Fibroblast of lung (primary cell): ENCODE measurements around the gene TSHZ2. TPM values are rescaled to one million over a fixed set of nuclear protein-coding genes. Genes with fewer than 3 reads are reported as not detected.

Experiments used
- DNase-seq, 2 donors: peaks; one replicate each; pipeline versions ENCODE4 v3.0.0 to v3.0.0-alpha.2; 2010; ENCODE audit warnings: low read depth in 2 of 2
- H2AFZ ChIP-seq: 2 replicates; pipeline ENCODE4 v1.5.1; 2012; ENCODE audit warnings: low read length, control low read depth, inconsistent platforms
- H3K27ac ChIP-seq: 2 replicates; pipeline ENCODE4 v1.5.1; 2011; ENCODE audit warnings: low read length, control low read depth; ENCODE audit not compliant: insufficient read depth
- H3K27me3 ChIP-seq: 2 replicates; pipeline ENCODE4 v1.5.1; 2011; ENCODE audit warnings: mild to moderate bottlenecking, low read length; ENCODE audit not compliant: control insufficient read depth, insufficient read depth
- H3K36me3 ChIP-seq: 2 replicates; pipeline ENCODE4 v1.5.1; 2011; ENCODE audit warnings: low read length; ENCODE audit not compliant: control insufficient read depth, insufficient read depth
- H3K4me1 ChIP-seq: 2 replicates; pipeline ENCODE4 v1.5.1; 2011; ENCODE audit warnings: low read length; ENCODE audit not compliant: control insufficient read depth, insufficient read depth; ENCODE audit errors: extremely low read depth
- H3K4me2 ChIP-seq: 2 replicates; pipeline ENCODE4 v1.5.1; 2011; ENCODE audit warnings: low read length, control low read depth; ENCODE audit not compliant: insufficient read depth; ENCODE audit errors: extremely low read depth
- H3K4me3 ChIP-seq, 4 experiments: fragments of 200-600 bp in 1 of 4; sonication (generic) in 1 of 4; replicated peaks in 1 of 4; 2 replicates each; pipeline ENCODE4 v1.5.1; 2011 to 2016; ENCODE audit warnings: low read length in 4 of 4, low read depth in 3 of 4, mild to moderate bottlenecking in 3 of 4, control low read depth in 2 of 4, inconsistent platforms in 1 of 4, mixed read lengths in 1 of 4; ENCODE audit not compliant: insufficient read depth in 1 of 4; ENCODE audit errors: control extremely low read depth in 1 of 4
- H3K79me2 ChIP-seq: 2 replicates; pipeline ENCODE4 v1.5.1; 2012; ENCODE audit warnings: mild to moderate bottlenecking, low read length, inconsistent platforms; ENCODE audit not compliant: control insufficient read depth, insufficient read depth
- H3K9ac ChIP-seq: 2 replicates; pipeline ENCODE4 v1.5.1; 2011; ENCODE audit warnings: mild to moderate bottlenecking, low read length, control low read depth; ENCODE audit not compliant: insufficient read depth
- H3K9me3 ChIP-seq: 2 replicates; pipeline ENCODE4 v1.5.1; 2012; ENCODE audit warnings: low read depth, low read length; ENCODE audit not compliant: control insufficient read depth, insufficient read depth
- H4K20me1 ChIP-seq: 2 replicates; pipeline ENCODE4 v1.5.1; 2011; ENCODE audit warnings: low read length; ENCODE audit not compliant: control insufficient read depth, insufficient read depth; ENCODE audit errors: extremely low read depth
- CTCF ChIP-seq, 2 donors: IDR thresholded peaks in 1 of 2; conservative IDR thresholded peaks in 1 of 2; 1 replicate in 1 of 2; 2 replicates in 1 of 2; pipeline ENCODE4 v1.5.1; 2011 to 2012; ENCODE audit warnings: low read length in 2 of 2, control low read depth in 1 of 2, inconsistent platforms in 1 of 2, low read depth in 1 of 2, mild to moderate bottlenecking in 1 of 2
- EZH2 ChIP-seq: IDR thresholded peaks from 2 replicates; pipeline ENCODE4 v1.5.1; 2012; ENCODE audit warnings: low read length, control low read depth, mild to moderate bottlenecking; ENCODE audit errors: missing control alignments
- polyA plus RNA-seq, 2 donors: library from polyadenylated mRNA; depleted of rRNA in 1 of 2; stranded (reverse) in 1 of 2; unstranded in 1 of 2; fragments of >200 nt; gene quantifications; 2 replicates each; pipeline ENCODE4 v1.2.1, GENCODE V29; 2011 to 2012; ENCODE audit warnings: missing spikeins in 1 of 2
- total RNA-seq: library from RNA; depleted of rRNA; stranded (reverse); fragments of >200 nt; gene quantifications from 2 replicates; pipeline ENCODE4 v1.2.1, GENCODE V29; 2014

The TSHZ2 gene
- total and polyA plus RNA-seq, 2 donors (not counting 1 experiment from before 2014, with no cell fraction given), result 0.15 to 2.6 TPM

GRCh38 chr20:53411129-53411528, 439.0 kb downstream of the TSHZ2 start:
- no peak overlapping the region for H2AFZ ChIP-seq
- no peak overlapping the region for H3K4me3 ChIP-seq
- H3K9ac ChIP-seq, result no peak overlapping the region
- no peaks in the 10 kb centered on the region for H4K20me1 ChIP-seq
- no peak overlapping the region for H3K4me2 ChIP-seq
- H3K4me1 ChIP-seq, result no peaks in the 10 kb centered on the region
- H3K27ac ChIP-seq, result no peak overlapping the region
- H3K27me3 ChIP-seq, result no peaks in the 10 kb centered on the region
- DNase-seq, result no peak
- TF ChIP-seq EZH2, result no peak
- TF ChIP-seq CTCF (conservative IDR thresholded peaks at IDR 0.05 in 1 of 2, IDR thresholded peaks at IDR 0.05 in 1 of 2; ENCODE audit: low read depth in 1 of 2, low read length in 2 of 2), result no peak
- no peaks in the 10 kb centered on the region for H3K36me3 ChIP-seq
- H3K79me2 ChIP-seq, result no peaks in the 10 kb centered on the region
- H3K9me3 ChIP-seq, result no peaks in the 10 kb centered on the region

GRCh38 chr20:53411891-53412290, 439.7 kb downstream of the TSHZ2 start:
- Histone ChIP-seq H3K9ac (no peak overlapping the region), H3K9me3 (no peaks in the 10 kb centered on the region), H3K4me2 (no peak overlapping the region), H2AFZ (no peak overlapping the region), H3K4me1 (no peaks in the 10 kb centered on the region), H3K79me2 (no peaks in the 10 kb centered on the region), H4K20me1 (no peaks in the 10 kb centered on the region), H3K36me3 (no peaks in the 10 kb centered on the region), H3K27ac (no peak overlapping the region), H3K4me3 (no peak overlapping the region), H3K27me3 (no peaks in the 10 kb centered on the region)
- DNase-seq, result no peak
- TF ChIP-seq CTCF (conservative IDR thresholded peaks at IDR 0.05 in 1 of 2, IDR thresholded peaks at IDR 0.05 in 1 of 2; ENCODE audit: low read depth in 1 of 2, low read length in 2 of 2), result no peak
- no peak for TF ChIP-seq EZH2

DNA sequence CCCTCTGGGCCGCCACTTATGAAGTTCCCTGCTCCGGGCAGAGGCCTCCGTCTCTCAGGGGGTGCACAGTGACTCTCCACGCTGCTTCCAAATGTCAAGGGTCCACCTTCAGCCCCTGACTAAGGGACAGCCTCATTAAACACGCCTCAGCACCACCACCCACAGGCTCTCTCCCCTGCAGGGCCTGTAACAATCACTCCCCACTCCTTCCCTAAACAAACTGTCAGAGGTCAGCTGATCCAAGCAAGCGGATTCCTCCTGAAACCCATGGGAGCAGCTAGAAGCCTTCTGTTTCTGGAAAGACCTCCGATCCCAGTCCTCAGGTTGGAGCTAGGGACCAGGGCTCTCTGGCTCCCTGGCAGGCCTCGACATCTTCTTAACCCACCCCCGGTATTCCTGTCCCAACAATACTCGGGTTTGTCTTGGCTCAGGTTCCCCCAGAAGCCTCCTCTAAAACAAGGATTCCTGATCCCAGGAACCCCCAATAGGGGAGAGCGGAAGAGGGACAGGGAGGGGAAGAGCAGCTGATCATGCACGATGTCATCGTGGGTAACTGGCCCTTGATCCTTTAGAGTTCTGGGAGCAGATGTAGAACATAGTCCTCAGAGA, 440.5 kb downstream of the TSHZ2 start:
- H3K27me3 ChIP-seq, result no peaks in the 10 kb centered on the region
- H3K4me1 ChIP-seq, result no peaks in the 10 kb centered on the region
- H3K79me2 ChIP-seq, result no peaks in the 10 kb centered on the region
- no peak overlapping the region for H2AFZ ChIP-seq
- TF ChIP-seq EZH2, result no peak
- no peak for TF ChIP-seq CTCF (conservative IDR thresholded peaks at IDR 0.05 in 1 of 2, IDR thresholded peaks at IDR 0.05 in 1 of 2; ENCODE audit: low read depth in 1 of 2, low read length in 2 of 2)
- H3K4me3 ChIP-seq, result no peak overlapping the region
- H3K9ac ChIP-seq, result no peak overlapping the region
- DNase-seq, result no peak
- no peaks in the 10 kb centered on the region for H3K36me3 ChIP-seq
- no peak overlapping the region for H3K4me2 ChIP-seq
- H3K9me3 ChIP-seq, result no peaks in the 10 kb centered on the region
- no peaks in the 10 kb centered on the region for H4K20me1 ChIP-seq
- H3K27ac ChIP-seq, result no peak overlapping the region
